Esophagus squamous epithelium (tissue), 4 donors: ENCODE data around the gene ZNF32.

ENCODE experiments used
- CTCF ChIP-seq, 6 experiments: fragments of 450-650 bp in 4 of 6; fragments of 200-600 bp in 2 of 6; sonication (generic) in 2 of 6; IDR thresholded peaks; one replicate each; pipeline ENCODE4 v1.5.1; 2016 to 2019; ENCODE audit warnings: antibody characterized with exemption in 6 of 6, mild to moderate bottlenecking in 4 of 6, moderate library complexity in 4 of 6
- POLR2A ChIP-seq, 4 donors: fragments of 450-650 bp; IDR thresholded peaks; one replicate each; pipeline ENCODE4 v1.6.1; 2017; ENCODE audit warnings: antibody characterized with exemption in 4 of 4, mild to moderate bottlenecking in 4 of 4, moderate library complexity in 3 of 4

GRCh38 chr10:43692051-43692825 lies 43.6 kb upstream of the ZNF32 start:
- TF ChIP-seq POLR2A (IDR thresholded peaks at IDR 0.05) (no peak), CTCF (IDR thresholded peaks at IDR 0.05) (no peak)
